GM21723 (cell line): ENCODE measurements around the gene MFAP3.
"Not testable (repeated sequence)": the region's sequence is repeated elsewhere in the genome, so short reads cannot be mapped to it uniquely, and the experiment has no call there.

Source experiments
- ATAC-seq: cut with Tn5 transposase; IDR thresholded peaks from one replicate; pipeline ENCODE4 v1.9.1; 2021; ENCODE audit warnings: mild to moderate bottlenecking, moderate library complexity; ENCODE audit not compliant: unreplicated experiment

The MFAP3 gene

GRCh38 chr5:154038707-154039457 is at the start of gene MFAP3, which contains the start of gene FAM114A2:
MFAP3 (plus strand) TSS chr5:154038967; CDS start chr5:154049723, 10,756 bp downstream.
FAM114A2 (minus strand) TSS chr5:154038910; CDS start chr5:154034953, 3,957 bp downstream.
- ATAC-seq: peak; percentile 98

DNA sequence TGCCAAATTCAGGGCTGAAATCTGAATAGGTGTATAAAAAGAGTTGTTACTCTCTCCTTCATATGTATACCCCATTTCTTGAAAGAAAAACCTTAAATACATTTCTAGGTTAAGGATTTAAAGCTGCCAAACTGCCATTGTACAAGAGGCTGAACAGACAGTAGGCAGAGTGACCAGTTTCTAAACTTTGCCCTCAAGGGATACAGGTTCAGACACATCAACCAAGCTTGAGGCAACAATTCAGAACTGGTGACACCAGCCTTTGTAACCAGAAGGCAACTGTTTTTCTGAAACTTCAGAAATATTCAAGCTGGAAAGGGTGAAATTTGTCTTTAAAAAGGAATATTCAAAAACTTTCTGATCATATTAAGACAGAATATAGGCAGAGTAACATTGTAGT is 47.6 kb upstream of the MFAP3 start:
- ATAC-seq: no peak

DNA sequence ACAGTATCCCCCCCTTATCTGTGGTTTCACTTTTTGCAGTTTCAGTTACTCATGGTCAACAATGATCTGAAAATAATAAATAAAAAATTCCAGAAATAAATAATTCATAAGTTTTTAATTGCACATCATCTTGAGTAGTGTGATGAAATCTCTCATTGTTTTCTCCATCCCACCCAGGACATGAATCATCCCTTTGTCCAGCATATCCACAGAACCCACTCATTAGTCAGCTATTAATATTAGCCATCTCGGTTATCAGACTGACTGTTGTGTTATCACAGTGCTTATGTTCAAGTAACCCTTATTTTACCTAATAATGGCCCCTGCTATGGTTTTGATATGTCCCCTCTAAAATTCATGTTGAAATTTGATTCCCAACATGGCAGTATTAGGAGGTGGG is 40.8 kb upstream of the MFAP3 start:
- ATAC-seq: no peak

DNA sequence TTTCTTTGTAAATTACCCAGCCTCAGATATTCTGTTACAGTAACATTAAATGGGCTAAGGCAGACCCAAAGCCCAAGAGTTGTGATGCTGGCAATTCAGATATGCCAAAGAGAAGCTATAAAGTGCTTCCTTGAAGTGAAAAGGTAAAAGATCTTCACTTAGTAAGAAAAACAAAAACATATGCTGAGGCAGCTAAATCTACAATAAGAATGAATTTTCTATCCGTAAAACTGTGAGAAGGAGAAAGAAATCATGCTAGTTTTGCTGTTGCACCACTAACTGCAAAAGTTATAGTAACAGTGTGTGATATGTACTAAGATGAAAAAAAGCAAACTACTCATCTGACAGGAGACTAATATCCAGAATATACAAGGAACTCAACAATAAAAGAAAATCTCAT is 40.0 kb upstream of the MFAP3 start:
- ATAC-seq: no peak

DNA sequence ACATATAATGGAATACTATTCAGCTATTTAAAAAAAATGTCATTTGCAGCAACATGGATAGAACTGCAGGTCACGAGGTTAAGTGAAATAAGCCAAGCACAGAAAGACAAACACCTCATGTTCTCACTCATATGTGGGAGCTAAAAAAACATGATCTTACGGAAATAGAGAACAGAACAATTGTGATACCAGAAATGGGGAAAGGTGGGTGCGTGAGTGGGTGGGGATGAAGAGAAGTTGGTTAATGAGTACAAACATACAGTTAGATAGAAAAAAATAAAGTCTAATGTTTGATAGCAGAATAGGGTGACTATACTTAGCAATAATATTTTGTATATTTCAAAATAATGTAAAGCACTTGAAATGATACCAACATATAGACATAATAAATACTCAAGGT is 38.8 kb upstream of the MFAP3 start:
- ATAC-seq: no peak

DNA sequence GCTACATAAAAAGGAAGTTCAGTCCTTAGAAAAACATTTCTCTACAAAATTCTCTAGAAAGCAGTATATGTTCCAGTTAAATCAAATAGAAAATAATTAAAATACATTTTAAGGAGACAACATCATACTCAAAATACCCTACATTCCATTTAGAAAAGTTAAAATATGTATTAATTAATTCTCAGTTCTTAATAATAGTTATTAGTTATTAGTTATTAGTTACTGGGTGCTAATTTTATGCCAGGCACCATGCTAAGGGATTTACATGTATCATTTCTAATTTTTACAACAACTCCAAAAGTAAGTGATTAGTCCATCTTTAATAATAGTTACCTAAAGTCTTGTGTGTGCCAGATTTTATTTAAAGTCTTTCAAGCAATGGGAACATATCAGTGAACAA is 38.1 kb upstream of the MFAP3 start:
- ATAC-seq: no peak

GRCh38 chr5:154002093-154002492 is 36.7 kb upstream of the MFAP3 start:
- ATAC-seq: no peak

GRCh38 chr5:154002511-154003020 is 36.2 kb upstream of the MFAP3 start:
- ATAC-seq: no peak

GRCh38 chr5:154005648-154006047 is 33.1 kb upstream of the MFAP3 start:
- no peak for ATAC-seq

- no peak for ATAC-seq
Measured at GRCh38 chr5:154010660-154011059, 28.1 kb upstream of the MFAP3 start.

DNA sequence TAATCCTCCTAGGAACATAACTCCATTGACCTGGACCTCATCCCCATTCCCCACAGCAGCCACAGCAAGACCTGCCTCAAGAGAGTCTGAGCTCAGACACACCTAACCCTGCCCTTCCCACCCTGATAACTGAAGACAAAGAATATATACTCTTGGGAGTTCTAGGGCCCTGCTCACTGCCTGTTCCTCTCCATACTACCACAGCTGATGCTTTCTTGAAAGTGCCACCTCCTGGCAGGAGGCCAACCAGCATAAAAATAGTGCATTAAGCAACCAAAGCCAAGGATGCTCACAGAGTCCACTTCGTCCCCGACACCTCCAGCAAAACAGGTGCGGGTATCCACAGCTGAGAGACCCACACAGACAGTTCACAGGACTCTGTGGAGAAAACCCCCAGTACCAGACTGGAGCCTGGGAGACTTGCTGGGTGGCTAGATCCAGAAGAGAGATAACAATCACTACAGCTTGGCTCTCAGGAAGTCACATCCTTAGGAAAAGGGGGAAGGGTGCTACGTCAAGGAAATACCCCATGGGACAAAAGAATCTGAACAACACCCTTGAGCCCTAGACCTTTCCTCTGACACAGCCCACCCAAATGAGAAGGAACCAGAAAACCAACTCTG is 23.6 kb upstream of the MFAP3 start:
- ATAC-seq: no peak

DNA sequence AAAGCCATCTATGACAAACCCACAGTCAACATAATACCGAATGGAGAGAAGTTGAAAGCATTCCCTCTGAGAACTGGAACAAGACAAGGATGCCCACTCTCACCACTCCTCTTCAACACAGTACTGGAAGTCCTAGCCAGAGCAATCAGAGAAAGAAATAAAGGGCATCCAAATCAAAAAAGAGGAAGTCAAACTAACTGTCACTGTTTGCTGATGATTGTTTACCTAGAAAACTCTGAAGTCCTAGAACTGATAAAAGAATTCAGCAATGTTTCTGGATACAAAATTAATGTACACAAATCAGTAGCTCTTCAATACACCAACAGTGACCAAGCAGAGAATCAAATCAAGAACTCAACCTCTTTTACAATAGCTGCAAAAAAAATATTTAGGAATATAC is 19.8 kb upstream of the MFAP3 start:
- ATAC-seq: not testable (repeated sequence)

GRCh38 chr5:154025951-154026350 is 12.8 kb upstream of the MFAP3 start:
- no peak for ATAC-seq

DNA sequence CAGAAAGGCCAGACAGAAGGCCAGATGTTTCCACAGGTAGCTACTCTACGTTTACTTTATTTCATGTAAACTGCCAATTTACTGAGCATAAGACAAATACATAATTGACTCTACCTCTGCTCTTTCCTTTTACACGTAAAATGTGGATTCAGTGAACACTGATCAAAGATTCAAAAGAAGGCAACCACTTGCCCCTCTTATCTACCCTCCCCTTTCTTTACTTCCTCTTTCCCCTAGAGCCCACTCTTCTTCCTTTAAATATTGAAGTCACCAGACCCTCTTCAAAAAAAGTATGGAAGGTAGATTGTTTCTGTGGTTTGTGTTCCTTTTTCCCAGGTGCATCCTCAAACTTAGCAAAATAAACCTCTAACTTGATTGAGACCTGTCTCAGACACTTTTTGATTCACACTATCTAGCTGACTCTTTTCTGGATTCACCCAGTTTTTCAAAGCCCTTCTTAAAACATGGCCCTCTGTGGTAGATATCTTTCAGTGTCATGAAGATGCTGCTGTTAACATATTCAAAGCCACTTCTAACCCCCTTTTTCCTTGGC is 6.8 kb upstream of the MFAP3 start:
- no peak for ATAC-seq

GRCh38 chr5:154034944-154035343 is 3.8 kb upstream of the MFAP3 start:
- no peak for ATAC-seq

DNA sequence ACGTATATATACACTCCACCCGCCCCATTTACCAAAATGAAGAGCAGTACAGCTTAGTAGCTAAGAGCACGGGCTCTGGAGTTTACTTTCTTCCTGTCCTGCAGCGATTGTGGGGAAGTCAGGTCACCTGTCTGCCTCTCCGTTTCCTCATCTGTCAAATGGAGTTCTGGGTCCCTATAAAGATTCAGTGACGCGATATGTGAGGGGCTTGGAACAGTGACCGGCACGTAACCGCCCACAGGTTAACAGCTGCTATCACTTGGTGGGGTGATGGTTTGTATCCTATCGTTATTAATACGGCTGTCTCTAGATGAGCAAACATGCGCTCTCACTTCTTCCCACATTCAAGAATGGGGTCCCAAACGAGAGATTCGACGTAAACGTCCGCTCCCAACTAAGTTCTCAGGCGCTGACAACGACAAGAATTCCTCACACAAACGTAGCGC is 483 bp upstream of the MFAP3 start:
- ATAC-seq: peak; percentile 63

DNA sequence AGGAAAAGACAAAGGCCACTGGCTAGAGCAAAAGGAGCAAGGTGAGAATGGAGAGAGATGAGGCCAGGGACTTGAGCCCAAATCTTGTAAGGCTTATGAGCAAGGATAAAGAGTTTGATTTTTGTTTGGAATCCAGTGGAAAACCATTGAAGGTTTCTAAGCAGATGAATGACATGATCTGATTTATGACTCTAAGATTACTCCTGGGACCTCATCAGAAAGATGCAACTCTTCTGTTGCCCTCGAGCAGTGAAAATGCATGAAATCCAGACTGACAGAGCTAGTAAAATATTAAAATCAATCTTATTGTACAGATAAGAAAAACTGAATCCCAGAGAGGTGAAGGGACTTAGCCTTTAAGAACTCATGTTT is 677 bp downstream of the MFAP3 start:
- no peak for ATAC-seq

DNA sequence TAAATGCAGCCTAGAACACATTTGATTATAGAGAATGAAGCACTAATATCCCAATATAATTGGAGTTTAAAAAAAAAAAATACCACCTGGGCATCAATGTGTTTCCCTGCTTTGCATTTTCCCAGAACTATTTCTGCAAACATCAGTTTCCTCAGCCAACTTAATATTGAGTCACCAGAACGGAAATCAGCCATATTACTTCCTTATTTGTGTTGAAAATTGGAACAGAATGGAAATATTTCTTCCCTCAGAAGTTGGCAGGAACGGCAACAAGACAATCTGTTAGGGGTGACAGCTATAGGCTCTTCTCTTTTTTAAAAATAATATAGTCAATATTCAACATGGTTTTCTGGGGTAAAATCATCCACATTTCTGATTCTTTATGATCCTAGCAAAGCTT is 4.0 kb downstream of the MFAP3 start:
- no peak for ATAC-seq

DNA sequence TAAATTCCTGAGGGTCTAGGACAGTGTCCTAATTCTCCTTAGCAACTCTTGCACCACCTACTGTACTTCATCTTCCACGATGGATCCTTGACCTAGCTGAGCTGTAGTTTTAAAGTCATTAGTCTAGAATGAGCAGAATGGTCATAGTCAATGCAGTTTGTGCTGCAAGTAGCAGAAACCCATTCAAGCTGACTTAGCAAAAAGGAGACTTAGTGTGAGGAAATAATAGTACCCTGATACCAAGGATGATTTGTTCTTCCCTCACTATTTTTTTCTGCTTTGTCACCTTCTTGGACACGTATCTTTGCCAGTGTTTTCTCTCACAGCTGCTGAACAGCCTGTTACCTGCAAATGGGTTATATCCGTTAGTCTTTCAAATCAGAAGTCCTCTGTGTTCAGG is 5.3 kb downstream of the MFAP3 start:
- ATAC-seq: no peak

DNA sequence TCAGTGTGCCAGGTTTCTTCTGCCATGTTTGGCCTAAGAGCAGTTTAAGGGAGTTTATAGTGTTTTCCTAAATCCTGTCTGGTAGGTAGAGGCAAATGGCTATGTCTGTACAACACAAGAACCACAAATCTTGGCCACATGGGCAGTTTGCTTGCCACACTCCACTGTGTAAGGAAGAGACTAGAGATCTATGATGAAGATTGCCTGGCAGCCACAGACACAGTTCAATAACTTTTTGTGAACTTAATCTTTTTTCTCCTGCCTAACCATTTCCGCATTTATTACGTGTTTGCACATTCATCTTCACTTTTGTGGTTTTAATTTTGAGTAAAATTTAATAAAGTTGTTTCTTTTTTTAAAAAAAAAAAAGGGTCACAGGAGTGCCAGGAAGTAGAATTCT is 5.8 kb downstream of the MFAP3 start:
- ATAC-seq: no peak

DNA sequence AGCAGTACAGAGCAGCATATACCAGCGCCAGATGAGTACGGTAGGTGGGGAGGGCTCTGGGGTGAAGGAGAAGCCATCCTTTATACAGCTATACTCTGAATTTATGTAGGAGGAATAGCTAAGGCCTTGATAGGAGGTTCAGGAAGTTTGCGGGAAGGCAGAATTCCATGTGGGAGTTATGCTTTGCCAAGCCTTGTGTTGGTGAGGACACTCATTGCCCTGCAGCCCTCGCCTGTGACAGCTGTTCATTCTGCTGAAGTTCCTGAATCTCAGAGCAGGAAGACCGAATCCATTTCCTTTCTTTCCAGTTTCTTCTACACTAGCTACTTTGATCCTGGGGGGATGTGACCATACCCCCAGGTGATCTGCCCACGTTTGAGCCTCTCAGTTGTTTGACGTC is 7.7 kb downstream of the MFAP3 start:
- ATAC-seq: no peak

DNA sequence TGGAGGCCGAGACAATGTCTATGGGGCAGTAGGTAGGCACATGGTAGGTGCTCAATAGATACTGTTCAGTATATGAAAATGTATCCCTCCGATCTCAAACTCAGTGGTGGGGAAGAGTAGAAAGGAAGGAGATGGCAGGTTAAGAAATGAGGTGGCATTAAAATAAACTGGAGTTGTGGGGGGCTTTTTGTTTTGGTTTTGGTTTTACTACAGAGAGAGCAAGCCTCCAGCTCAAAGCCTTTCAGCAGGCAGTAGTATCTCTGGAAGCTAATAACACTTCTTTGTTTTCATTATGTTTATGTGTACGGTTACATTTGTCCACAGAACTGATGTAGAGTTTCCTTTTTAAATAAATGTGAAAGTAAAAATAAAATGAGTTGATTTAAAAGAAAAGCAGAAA is 8.6 kb downstream of the MFAP3 start:
- ATAC-seq: peak; percentile 51
